G401.6 (cell line): ENCODE results near the gene NCR3LG1.

Source experiments
- FAIRE-seq: peaks from 2 replicates; lab custom pipeline; 2012; peaks lifted over from hg19 to GRCh38; lab: Jason Lieb, UNC

NCR3LG1 gene

GRCh38 chr11:17394743-17395390 lies 43.3 kb downstream of the NCR3LG1 start:
- FAIRE-seq, result no peak

GRCh38 chr11:17395554-17395961 lies 44.0 kb downstream of the NCR3LG1 start:
- no peak for FAIRE-seq

- no peak for FAIRE-seq
These were observed 44.4 kb downstream of the NCR3LG1 start for GRCh38 chr11:17395978-17396377.

DNA sequence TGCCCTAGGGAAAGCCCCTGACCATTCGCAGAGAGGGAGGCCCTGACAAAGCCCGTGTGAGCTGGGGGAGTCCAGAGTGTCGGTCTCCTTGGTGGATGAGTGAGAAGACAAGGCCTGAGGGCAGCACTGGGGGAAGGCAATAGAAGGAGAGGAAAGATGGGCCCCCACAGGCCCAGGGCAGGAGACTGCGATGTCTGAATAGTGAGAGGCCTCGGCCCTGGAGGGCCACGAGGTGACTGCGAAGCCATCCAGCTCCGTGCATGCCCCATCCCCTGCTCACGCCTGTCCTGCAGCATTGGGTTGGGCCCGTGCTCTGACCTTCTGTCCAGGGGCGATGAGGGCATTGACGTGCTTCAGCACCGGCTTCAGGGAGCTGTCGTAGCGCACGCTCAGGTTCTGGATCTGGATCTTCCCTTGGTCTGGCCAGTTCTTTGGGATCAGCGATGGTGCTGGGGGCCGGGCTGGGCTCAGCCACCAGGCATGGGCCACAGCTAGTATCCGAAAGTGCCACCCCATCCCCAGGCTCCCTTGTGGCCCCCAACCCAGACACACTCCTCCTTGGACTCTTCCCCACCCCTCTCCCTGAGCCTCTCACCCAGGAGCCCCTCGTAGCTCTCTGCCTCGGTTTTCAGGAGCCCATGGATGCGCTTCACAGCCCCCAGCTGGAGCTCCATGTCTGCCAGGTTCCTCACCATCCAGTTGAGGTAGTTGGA lies 45.2 kb downstream of the NCR3LG1 start:
- no peak for FAIRE-seq

GRCh38 chr11:17397311-17398002 lies 45.9 kb downstream of the NCR3LG1 start:
- no peak for FAIRE-seq

DNA sequence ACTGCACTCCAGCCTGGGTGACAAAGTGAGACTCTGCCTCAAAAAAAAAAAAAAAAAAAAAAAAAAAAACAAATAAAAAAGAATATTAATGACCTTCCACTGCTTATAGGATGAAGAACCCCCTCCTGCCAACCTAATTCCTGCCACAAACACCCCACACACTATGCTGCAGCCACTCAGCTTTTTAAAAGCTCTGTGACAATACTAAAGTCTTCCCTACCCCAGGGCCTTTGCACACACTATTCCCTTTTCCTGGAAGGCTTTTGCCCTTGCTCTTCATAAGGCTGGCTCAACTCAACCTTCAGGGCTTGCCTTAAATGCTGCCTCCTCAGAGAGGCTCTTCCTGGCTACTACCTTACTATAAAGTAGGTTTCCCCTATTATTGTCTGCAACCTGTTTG lies 47.6 kb downstream of the NCR3LG1 start:
- no peak for FAIRE-seq

GRCh38 chr11:17400048-17400775 lies 48.6 kb downstream of the NCR3LG1 start:
- FAIRE-seq, result no peak

- no peak for FAIRE-seq
These were observed 49.7 kb downstream of the NCR3LG1 start for GRCh38 chr11:17401316-17401715.

GRCh38 chr11:17401841-17402240 lies 50.2 kb downstream of the NCR3LG1 start:
- FAIRE-seq, result no peak

DNA sequence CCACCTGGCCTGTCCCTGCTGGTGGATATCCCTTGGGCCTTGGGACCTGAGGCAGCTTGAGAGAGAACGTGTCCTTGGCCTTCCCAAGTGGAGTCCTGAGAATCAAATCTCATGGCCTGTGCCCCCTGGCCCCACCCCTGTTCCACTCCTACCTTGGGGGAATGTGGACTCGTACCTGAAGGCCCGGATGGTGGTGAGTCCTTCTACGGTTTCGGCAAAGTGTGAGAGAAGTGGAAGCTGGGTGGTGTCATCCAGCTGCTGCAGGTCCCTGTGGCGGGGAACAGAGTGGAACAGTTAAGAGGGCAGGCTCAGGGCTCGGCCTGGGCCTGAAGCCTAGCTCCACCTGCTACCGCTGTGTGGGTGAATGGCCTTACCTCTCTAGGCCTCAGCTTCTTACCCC lies 50.9 kb downstream of the NCR3LG1 start:
- FAIRE-seq, result no peak

- FAIRE-seq, result no peak
These were observed 52.6 kb downstream of the NCR3LG1 start for GRCh38 chr11:17403980-17404759.

- no peak for FAIRE-seq
These were observed 53.8 kb downstream of the NCR3LG1 start for GRCh38 chr11:17405232-17406005.

DNA sequence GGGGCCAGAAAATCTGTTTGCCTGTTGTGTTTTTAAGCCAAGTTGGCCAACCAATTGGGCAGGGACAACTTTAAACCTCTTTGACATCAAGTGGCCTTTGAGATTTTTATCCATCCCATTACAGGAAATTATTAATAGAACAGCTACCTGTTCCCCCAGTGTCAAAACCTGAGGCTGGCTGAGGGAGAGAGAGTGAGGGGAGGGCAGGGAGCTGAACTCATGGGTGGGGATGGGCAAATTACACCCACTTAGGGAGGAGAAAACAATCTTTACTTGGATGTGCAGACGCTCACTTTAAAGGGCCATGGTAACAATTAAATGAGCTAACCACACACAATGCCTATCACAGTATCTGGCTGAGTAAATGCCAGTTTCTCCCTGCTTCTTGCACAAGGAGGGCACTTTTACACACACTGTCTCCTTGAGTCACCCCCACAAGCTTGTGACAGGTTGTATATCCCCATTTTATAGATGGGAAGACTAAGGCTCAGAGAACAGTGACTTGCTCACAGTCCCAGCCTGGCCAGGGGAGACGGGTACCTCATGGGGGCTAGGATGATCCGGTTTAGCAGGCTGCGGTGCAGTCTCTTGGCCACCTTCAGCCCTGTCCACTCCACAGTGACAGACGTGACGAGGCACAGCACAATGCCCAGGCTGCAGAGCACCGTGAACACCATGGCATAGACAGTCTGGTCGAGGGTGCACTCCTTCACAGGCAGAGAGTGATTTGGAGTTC lies 54.6 kb downstream of the NCR3LG1 start:
- no peak for FAIRE-seq

- FAIRE-seq, result no peak
These were observed 55.2 kb downstream of the NCR3LG1 start for GRCh38 chr11:17406818-17407149.

DNA sequence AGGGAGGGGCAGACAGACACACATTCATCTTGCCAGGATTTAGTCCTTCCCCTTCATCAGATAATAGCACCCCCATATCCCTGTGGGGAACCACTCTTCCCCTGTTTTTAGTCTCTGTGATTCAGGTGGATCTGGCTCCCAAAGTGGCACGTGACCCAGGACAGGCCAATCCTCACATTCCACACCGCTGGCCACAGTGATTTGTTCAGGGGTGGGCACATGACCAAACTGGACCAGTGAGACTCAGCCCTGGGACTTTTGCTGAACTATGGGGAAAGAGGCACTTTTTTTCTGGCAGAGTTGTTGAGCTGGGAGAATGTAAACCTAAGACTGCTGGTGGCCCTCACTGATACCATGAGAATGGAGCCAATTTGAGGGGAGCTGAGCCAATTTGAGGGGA lies 56.0 kb downstream of the NCR3LG1 start:
- no peak for FAIRE-seq

- FAIRE-seq, result no peak
These were observed 56.4 kb downstream of the NCR3LG1 start for GRCh38 chr11:17408026-17408425.

DNA sequence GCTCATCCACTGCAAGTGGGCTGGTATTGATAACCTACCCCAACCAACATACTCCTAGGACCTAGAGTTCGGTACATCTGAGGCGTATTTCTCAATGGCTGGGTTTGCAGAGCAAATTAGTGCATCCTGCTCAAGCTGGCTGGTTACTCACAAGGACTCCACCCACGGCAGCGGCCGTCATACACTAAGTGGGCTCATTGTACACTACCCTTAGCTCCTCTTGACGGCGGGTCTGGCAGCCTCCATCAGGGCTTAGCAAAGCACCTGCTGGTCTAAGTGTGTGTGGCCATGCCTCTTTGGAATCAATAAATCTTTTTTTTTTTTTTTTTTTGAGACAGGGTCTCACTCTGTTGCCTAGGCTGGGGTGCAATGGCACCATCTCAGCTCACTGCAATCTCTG lies 57.0 kb downstream of the NCR3LG1 start:
- no peak for FAIRE-seq

GRCh38 chr11:17410606-17411379 lies 59.2 kb downstream of the NCR3LG1 start:
- FAIRE-seq, result no peak

- no peak for FAIRE-seq
These were observed 59.8 kb downstream of the NCR3LG1 start for GRCh38 chr11:17411418-17411817.
